ENCODE measurements around the gene ADAMTSL5. TPM values are rescaled to one million over a fixed set of nuclear protein-coding genes. Genes with fewer than 3 reads are reported as not detected.

ADAMTSL5 gene
- total and polyA plus RNA-seq, 9 of the 15 experiments (the other 6 are each of a cell fraction or from before 2014, with no cell fraction given): 1.0 to 11.6 (median 4.1) TPM

GRCh38 chr19:1490311-1491113 is 22.3 kb downstream of the ADAMTSL5 start, which contains the start of gene PCSK4 (continued):
- peak in 1 of 2 experiments; percentile 84; a peak in 1 of 4 replicates for TF ChIP-seq BCLAF1 (IDR thresholded peaks at IDR 0.05; ENCODE audit: borderline replicate concordance in 1 of 2, control insufficient read depth in 1 of 2, low read depth in 2 of 2, low read length in 1 of 2)
- peak; percentile 27; the same call in 1 of the 2 replicates for TF ChIP-seq ARID1B (IDR thresholded peaks at IDR 0.05)
- TF ChIP-seq, protein P1, sequence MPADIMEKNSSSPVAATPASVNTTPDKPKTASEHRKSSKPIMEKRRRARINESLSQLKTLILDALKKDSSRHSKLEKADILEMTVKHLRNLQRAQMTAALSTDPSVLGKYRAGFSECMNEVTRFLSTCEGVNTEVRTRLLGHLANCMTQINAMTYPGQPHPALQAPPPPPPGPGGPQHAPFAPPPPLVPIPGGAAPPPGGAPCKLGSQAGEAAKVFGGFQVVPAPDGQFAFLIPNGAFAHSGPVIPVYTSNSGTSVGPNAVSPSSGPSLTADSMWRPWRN (IDR thresholded peaks at IDR 0.05; ENCODE audit: low read depth): no peak
- peak; percentile 65 for TF ChIP-seq NEUROD1 (IDR thresholded peaks at IDR 0.05; ENCODE audit: borderline replicate concordance, low read depth, low read length, partially characterized antibody)
- peak; percentile 93 for TF ChIP-seq VEZF1 (CRISPR knock-in tag; IDR thresholded peaks at IDR 0.05)
- TF ChIP-seq NCOR1 (IDR thresholded peaks at IDR 0.05): no peak
- TF ChIP-seq FOXJ3 (CRISPR knock-in tag; IDR thresholded peaks at IDR 0.05): no peak
- TF ChIP-seq, protein P2, sequence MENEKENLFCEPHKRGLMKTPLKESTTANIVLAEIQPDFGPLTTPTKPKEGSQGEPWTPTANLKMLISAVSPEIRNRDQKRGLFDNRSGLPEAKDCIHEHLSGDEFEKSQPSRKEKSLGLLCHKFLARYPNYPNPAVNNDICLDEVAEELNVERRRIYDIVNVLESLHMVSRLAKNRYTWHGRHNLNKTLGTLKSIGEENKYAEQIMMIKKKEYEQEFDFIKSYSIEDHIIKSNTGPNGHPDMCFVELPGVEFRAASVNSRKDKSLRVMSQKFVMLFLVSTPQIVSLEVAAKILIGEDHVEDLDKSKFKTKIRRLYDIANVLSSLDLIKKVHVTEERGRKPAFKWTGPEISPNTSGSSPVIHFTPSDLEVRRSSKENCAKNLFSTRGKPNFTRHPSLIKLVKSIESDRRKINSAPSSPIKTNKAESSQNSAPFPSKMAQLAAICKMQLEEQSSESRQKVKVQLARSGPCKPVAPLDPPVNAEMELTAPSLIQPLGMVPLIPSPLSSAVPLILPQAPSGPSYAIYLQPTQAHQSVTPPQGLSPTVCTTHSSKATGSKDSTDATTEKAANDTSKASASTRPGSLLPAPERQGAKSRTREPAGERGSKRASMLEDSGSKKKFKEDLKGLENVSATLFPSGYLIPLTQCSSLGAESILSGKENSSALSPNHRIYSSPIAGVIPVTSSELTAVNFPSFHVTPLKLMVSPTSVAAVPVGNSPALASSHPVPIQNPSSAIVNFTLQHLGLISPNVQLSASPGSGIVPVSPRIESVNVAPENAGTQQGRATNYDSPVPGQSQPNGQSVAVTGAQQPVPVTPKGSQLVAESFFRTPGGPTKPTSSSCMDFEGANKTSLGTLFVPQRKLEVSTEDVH (IDR thresholded peaks at IDR 0.05; ENCODE audit: low read depth, partially characterized antibody): peak; percentile 75
- TF ChIP-seq CBX8 (IDR thresholded peaks at IDR 0.05; ENCODE audit: borderline replicate concordance, extremely low read depth, low read depth, low read length, poor library complexity, severe bottlenecking): no peak
- TF ChIP-seq WHSC1 (IDR thresholded peaks at IDR 0.05; ENCODE audit: low read length): no peak
- peak; percentile 94 for TF ChIP-seq ZFP36 (IDR thresholded peaks at IDR 0.05; ENCODE audit: low read depth, low read length, partially characterized antibody)
- peak; percentile 38 for TF ChIP-seq CREB1 (IDR thresholded peaks at IDR 0.05)
- peak; percentile 58 for TF ChIP-seq CREB1 (CRISPR knock-in tag; IDR thresholded peaks at IDR 0.05)
- no peak for TF ChIP-seq ETS2 (tag; IDR thresholded peaks at IDR 0.05; ENCODE audit: borderline replicate concordance, poor library complexity, severe bottlenecking)
- TF ChIP-seq BDP1 (IDR thresholded peaks at IDR 0.05; ENCODE audit: insufficient read depth, insufficient read length): no peak
- TF ChIP-seq RB1 (IDR thresholded peaks at IDR 0.05; ENCODE audit: low read depth): peak; percentile 78
- TF ChIP-seq BMI1 (IDR thresholded peaks at IDR 0.05; ENCODE audit: low read length): peak; percentile 95
- peak; percentile 81 for TF ChIP-seq TCF7L2 (IDR thresholded peaks at IDR 0.05; ENCODE audit: low read depth, low read length)
- no peak for TF ChIP-seq GTF2E2 (tag; IDR thresholded peaks at IDR 0.05)
